ENCODE measurements around the gene PLAGL1. TPM values are rescaled to one million over a fixed set of nuclear protein-coding genes. Genes with fewer than 3 reads are reported as not detected.
"Not testable (repeated sequence)": the region's sequence is repeated elsewhere in the genome, so short reads cannot be mapped to it uniquely, and the experiment has no call there.

PLAGL1 gene
- total RNA-seq, 1 donor from 2014 or later, result 40.8 TPM

DNA sequence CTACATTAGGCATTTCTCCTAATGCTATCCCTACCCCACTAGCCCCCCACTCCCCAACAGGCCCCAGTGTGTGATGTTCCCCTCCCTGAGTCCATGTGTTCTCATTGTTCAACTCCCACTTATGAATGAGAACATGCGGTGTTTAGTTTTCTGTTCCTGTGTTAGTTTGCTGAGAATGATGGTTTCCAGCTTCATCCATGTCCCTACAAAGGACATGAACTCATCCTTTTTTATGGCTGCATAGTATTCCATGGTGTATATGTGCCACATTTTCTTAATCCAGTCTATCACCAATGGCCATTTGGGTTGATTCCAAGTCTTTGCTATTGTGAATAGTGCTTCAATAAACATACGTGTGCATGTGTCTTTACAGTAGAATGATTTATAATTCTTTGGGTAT lies 1.6 kb upstream of the PLAGL1 start:
- DNase-seq (ENCODE audit: low read depth), result not testable (repeated sequence)

GRCh38 chr6:144008846-144009245 lies 787 bp upstream of the PLAGL1 start:
- no peak for DNase-seq (ENCODE audit: low read depth)

DNA sequence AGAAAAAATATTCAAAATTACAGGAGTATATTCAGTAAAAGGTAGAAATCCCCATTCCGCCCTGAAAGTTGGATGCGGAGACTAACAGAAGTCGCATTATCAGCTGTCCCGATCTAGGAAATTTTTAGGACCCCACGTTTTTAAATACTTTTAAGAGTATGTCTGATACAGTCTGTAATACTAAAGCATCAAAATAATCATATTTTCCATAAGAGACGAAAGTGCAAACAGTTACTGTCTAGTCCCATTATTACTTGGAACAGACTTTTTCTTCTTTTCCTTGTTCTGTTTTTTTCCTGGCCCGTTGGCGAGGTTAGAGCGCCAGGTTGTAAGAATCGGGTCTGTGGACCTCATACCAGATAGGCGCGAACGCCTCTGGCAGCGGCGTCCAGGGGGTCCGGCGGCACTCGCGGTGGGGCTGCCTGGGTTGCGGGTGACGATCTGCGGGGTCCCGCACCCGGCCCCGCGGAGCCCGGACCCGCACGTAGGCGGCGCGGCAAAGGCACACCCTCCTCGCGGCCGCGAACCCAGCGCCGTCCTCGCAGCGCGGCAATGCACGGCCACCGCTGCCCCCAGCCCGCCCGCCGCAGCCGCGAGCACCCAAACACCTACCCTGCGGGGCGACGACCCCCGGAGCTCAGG lies 460 bp downstream of the PLAGL1 start:
- DNase-seq (ENCODE audit: low read depth), result no peak

DNA sequence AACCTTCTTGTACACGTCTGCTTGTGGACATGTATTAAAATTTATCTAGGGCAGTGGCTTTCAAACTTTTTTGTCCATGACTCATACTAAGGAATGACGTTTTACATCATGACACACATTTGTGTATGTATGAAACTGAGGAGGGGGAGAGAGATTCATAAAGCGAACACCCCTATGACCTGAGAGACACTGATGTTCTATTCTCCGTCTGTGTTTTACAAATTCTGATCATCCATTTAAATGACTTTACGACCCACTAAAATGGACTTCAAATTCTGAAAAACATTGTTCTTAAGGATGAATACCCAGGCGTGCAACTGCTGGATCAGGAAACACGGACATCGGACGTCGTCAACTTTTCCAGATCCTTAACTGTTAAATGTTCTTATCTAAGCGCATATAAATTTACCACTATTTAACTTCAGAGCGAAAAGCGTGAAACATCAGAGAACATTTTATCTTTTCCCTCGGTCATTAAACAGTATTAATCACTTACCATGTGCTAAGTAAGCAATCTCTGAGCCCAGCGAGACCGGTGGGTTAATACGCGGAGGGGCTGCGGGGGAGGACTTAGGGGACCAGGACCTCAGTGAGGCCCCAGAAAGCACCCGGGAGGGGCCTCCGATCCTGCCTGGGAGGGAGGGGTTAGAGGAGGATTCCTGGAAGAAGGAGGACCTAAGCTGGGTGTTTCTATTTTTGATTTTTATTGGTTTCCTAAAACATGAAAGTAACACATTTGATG lies 1.2 kb downstream of the PLAGL1 start:
- DNase-seq (ENCODE audit: low read depth), result peak; percentile 56

DNA sequence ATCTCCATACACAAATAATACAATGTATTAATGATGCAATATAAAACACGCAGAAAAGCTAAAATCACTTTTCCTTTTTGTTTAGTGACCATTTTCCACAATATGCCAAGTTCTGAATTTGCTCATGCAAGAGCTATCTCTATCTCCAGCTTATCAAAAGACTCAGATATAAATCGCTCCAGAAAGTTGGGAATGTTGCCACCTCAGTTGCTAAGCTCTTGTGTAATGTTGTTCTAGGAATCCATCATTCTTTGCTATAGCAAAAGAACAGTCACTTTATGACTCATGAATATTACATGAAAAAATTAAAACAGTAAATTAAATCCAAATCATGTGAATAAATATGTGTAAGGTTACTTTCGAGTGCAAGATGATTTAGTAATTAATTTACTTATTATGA lies 8.7 kb downstream of the PLAGL1 start:
- peak; percentile 11 for DNase-seq (ENCODE audit: low read depth)

- no peak for DNase-seq (ENCODE audit: low read depth)
Observed at GRCh38 chr6:143998686-143999085, 9.4 kb downstream of the PLAGL1 start.

DNA sequence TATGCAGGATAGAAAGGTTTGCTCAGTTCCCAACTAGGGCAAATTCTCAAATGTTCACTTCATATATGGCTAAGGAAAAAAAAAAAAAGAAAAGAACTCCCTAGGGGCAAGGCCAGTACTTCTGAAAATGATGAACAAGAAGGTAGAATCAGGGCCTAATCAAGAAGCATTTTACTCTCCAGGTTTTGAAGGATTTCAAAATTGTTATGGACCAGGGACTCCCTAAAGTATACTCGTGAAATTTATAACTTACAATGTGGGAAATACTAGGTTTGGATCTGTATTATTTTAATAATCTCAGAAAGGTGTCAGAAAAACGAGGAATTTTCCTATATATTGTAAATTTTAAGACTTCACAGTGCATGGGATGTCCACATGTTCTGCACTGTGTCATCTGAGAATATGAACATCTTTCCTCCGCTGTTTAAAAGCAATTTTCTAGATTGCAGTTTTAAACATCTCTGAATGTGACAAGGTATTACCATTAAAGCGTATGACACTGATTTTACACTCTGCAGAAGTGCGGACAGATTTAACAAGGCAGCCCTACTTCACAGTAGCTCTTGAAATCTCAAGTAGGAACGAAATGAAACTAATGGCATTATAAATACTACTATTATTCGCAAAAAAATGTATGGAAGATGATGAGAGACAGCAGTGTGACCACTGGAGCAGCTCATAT lies 14.0 kb downstream of the PLAGL1 start:
- DNase-seq (ENCODE audit: low read depth), result no peak

DNA sequence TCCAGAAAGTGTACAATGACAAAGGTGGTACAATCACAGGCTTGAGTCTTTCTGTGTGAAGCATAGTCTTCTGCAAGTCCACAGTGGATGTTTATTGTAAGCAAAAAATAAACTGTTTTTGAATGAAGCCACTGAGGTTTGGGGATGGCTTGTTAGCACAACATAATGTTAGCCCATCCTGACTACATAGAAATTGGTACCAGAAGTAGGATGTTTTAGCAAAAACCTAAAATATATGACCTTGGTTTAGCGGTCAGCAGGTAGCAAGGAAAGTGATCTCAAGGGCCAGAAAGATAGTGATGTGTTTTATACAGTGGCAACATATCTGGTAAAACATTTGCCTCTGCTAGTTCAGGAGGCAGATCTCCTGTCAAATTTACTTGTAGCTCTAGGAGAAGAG lies 15.8 kb downstream of the PLAGL1 start:
- DNase-seq (ENCODE audit: low read depth), result no peak

- DNase-seq (ENCODE audit: low read depth), result no peak
Observed at GRCh38 chr6:143986463-143987065, 21.5 kb downstream of the PLAGL1 start.

DNA sequence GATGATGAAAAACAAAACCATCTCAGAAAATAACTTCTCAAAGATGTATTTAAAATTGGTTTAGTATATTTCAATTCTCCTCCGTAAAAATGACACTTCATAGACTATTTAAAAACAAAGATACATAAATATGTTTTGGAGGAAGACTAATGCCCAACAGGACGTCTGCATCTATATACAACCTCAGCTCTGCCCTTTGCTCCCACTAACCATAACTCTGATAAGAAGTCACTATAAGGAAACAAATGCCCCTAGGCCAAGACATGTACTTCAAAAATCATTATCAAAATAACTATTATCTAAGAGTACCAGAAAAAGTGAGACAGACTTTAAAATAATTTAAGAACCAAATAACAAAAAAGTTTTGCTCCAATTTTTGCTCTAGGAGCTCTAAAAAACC lies 23.4 kb downstream of the PLAGL1 start:
- no peak for DNase-seq (ENCODE audit: low read depth)

DNA sequence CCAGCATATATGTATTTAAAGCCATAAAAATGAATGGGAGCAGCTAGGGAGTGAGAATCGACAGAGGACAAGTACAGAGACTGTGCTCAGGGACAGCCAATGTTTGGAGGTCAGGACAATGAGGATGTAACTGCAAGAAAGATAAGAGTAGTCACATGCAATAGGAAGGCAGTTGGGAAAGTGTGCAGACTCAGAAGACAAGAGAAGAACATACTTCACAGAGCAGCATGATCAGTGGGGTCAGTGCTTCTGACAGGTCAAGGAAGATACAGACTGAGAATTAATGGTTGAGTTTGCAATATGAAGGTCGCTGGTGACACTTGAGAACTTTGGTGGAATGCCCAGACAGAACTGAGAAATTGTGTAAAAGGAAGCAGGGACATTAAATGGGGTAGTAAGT lies 25.1 kb downstream of the PLAGL1 start:
- no peak for DNase-seq (ENCODE audit: low read depth)

- no peak for DNase-seq (ENCODE audit: low read depth)
Observed at GRCh38 chr6:143980921-143981320, 27.1 kb downstream of the PLAGL1 start.

- DNase-seq (ENCODE audit: low read depth), result no peak
Observed at GRCh38 chr6:143976806-143977349, 31.2 kb downstream of the PLAGL1 start.

- DNase-seq (ENCODE audit: low read depth), result no peak
Observed at GRCh38 chr6:143974089-143974488, 34.0 kb downstream of the PLAGL1 start.

- DNase-seq (ENCODE audit: low read depth), result no peak
Observed at GRCh38 chr6:143973097-143973966, 34.7 kb downstream of the PLAGL1 start.

DNA sequence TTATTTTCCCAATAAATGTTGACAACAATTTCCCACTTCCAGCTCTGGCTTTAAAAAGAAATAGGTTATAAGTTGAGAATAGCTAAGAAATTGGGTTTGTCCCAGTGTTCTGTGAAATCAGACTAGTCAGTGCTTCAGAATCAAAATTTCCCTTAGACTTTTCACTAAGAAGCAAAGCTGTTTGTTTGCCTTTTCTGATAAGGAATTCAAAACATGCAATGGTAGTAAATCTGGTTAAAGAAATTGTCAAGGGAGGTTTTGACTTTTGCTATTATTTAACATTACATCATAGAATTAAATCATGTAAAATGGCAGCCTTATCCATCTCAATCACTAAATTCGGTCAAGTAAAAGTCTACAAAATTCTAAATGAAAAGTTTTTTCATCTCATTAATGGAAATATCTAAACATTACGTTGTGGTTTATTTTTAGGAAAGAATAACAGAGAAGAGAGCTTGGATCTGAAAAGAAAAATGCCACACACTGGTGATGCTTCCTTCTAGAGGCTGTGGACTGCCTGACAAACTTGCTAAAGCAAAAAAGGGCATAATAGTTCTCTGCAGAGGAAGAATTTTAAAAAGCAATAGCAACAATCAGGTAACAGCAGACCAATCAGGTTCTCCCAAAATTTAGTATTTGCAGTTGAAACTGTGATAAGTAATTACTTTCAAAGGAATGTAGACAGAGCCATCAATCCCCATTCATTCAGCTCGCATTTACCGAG lies 36.4 kb downstream of the PLAGL1 start:
- no peak for DNase-seq (ENCODE audit: low read depth)

DNA sequence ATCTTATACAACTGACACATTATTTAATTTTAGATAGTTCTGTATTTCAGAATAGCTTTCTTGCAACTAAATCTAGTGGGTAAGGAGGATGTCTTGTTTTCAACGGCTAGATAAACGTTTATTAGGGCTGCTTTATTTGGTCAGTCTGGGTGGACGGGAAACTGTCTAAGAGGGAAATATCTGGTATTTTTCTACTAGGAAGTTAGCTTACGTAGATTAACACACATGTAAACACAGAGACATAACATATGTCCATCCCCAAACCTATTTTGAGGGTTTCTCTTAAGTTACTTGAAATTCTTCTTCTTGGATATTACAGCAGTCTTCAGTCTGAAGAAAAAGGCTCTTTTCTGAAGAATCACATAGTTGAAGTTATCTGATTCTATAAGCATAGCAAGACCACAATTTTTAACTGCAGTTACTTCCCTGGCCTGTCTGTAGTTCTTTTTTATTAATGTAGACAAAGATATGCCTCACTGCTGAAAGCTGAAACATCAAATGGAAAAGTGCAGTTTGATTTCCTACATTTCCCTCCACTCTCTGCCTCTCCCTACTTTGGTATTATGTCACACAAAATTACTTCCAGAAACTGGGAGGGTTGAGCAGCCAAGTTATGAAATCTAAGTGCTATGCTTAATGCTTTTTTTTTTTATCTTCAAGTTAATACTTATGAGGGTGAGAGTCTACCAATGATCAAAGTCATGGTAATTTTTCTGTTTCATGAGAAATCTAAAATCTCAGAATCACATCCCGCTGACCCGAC lies 37.4 kb downstream of the PLAGL1 start:
- no peak for DNase-seq (ENCODE audit: low read depth)

DNA sequence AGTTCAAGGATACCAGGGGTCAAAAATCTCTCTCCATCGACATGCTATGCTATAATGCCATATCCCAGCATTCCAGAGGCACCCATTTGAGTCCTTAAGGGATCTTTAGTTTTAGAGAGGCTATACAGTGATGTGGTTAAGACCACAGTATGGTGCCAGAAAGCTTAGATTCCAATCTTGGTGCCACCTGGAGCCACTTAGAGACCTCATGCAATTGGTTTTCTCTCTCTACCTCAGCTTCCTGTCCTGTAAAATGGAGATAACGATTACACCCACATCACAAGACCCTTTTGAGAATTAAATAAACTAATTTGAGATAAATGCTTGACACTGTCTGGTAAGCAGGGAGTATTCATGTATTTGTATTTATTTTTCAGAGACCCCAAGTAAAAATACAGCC lies 39.0 kb downstream of the PLAGL1 start:
- no peak for DNase-seq (ENCODE audit: low read depth)

- DNase-seq (ENCODE audit: low read depth), result no peak
Observed at GRCh38 chr6:143967706-143968376, 40.2 kb downstream of the PLAGL1 start.

Data from renal cortical epithelial cell (primary cell).